ENCODE results near the gene RNF17. TPM values are rescaled to one million over a fixed set of nuclear protein-coding genes. Genes with fewer than 3 reads are reported as not detected.
"Not testable (repeated sequence)": the region's sequence is repeated elsewhere in the genome, so short reads cannot be mapped to it uniquely, and the experiment has no call there.

Gene RNF17
- total RNA-seq, 1 donor from 2014 or later: not detected

GRCh38 chr13:24742977-24743376, 21.0 kb upstream of the RNF17 start:
- no peak for ATAC-seq

DNA sequence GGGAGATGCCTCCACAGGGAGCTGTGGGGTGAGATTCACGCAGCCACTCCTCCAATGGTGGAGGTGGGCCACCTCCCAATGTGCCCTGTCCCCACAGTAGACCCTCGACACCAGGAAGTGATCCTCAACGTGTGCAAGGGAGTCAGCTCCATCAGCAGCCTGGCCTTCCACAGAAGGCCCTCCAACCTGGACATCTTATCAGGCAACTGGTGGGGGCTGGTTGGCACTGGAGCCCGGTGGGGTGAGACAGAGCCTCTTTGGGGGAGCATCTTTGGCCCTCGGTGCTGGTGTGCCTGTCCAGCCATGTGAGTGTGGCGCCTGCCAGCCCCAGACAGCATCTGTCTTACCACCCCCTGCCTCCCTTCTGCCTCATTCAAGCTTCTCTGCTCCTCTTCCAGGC, 19.7 kb upstream of the RNF17 start:
- ATAC-seq: no peak

- ATAC-seq: no peak
Measured at GRCh38 chr13:24745516-24745860, 18.5 kb upstream of the RNF17 start.

DNA sequence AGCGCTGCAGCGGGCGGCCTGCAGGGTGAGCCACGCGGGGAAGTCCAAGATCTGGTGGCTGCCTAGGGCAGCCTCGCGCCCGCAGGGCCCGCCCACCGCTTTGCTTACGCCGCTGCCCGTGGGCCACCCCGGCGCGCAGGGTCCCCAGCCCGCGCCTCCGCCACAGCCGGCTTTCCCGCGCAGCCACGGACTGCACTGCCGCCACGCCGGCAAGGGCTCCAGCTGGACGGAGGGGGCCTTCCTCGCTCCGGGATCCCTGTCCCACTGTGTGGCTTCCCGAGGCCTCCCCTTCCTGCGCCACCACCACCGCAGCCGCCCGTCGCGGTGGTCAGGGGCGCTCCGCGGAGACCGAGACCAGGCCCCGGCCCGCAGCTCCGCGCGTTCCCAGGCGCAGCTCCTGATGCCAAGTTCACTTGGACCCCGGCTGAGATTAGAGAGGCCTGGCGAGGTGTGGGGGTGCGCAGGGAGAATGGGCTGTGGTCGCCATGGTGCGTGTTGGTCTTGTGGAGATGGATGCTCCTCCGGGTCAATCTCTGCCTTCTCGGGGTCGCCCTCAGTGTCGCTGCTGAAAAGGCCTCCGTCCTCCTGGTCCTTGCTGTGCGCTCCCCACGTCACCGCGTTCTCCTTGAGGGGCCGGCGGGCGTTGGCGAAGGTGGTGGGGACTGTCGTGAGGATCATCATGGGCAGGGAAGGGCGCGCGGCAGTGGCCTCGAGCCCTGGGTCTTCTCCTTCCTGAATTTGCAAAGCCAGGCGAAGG, 17.9 kb upstream of the RNF17 start:
- ATAC-seq: no peak

- no peak for ATAC-seq
Measured at GRCh38 chr13:24746618-24747247, 17.2 kb upstream of the RNF17 start.

GRCh38 chr13:24747248-24748060, 16.5 kb upstream of the RNF17 start:
- ATAC-seq: peak; percentile 38

GRCh38 chr13:24748061-24748400, 15.9 kb upstream of the RNF17 start:
- no peak for ATAC-seq

DNA sequence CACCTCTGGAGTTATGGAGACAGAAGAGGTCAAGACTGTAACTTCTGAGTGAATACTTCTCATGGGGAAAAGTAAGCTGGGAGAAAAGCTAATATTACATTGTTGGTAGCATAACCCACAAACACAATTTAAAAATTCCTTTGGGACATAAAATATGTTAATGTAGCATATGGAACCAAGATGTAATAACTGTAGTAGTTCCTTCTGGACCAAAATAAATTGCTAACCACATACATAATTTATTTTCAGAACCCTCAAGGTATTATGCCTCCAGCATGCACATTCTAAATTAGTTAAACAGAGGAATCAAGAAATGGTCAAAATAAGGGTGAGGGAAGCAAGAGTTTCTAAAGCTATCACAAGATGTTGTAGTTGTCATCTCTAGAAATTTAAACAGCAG, 4.8 kb upstream of the RNF17 start:
- no peak for ATAC-seq

- no peak for ATAC-seq
Measured at GRCh38 chr13:24764276-24764630, 284 bp downstream of the RNF17 start.

DNA sequence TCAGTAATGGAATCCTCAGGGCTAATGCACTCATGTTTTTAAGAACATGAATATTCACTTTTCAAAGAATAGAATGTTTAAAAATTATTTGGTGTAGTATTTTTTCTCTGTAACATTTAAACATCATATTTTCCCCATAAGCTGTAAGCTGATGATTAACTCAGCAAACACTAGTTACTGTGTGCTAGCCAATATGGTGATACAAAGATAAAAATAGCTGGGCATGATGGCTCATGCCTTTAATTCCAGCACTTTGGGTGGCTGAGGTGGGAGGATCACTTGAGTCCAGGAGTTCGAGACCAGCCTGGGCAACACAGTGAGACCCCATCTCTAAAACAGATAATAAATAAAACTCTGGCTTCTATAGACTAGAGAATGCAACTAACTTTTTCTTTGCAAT, 13.2 kb downstream of the RNF17 start:
- no peak for ATAC-seq

GRCh38 chr13:24784319-24784718, 20.4 kb downstream of the RNF17 start:
- peak; percentile 48 for ATAC-seq

DNA sequence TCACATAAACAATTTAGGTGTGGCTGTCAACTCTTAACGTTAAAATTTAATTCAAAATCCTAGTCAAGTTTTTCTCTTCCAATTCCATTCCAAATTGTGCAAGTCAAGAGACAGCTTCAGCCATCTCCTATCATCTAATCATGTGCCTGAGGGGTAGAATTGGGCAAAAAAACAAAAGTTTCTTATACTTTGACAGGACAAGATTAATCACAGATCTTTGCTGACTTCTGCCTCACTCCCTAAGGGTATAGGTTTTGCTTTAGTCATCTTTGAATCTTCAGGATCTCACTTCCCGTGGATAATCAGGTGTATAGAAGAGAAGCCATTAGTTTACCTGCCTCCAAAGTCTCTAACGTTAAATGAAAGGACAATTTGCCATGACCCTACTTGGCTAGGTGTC, 24.6 kb downstream of the RNF17 start:
- no peak for ATAC-seq

DNA sequence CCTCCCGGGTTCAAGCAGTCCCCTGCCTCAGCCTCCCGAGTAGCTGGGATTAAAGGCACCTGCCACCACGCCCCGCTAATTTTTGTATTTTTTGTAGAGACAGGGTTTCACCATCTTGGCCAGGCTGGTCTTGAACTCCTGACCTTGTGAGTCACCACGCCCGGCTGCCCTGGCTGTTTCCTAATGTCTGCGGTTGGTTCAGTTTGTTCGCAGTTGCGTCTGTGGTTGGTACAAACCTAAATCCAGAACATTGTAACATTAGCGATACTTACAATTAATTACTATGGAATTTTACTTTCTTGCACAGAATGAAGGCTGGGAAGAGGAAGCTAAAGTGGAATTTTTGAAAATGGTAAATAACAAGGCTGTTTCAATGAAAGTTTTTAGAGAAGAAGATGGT, 38.1 kb downstream of the RNF17 start:
- no peak for ATAC-seq

DNA sequence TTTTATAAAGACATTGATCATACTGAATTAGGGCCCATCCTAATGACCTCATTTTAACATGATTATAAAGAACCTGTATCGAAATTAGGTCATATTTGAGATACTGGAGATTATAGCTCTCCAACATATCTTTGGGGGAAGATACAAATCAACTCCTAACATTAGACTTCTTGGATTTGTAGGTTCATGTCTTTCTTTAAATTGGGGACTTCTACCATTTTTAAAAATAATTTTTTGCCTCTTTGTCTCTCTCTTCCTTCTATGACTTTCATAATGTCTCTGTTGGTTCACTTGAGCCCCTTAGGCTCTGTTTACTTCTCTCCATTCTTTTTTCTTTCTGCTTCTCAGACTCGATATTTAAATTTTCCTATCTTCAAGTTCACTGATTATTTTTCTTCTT, 57.2 kb downstream of the RNF17 start:
- ATAC-seq: no peak

- no peak for ATAC-seq
Measured at GRCh38 chr13:24822640-24823039, 58.7 kb downstream of the RNF17 start.

- ATAC-seq: not testable (repeated sequence)
Measured at GRCh38 chr13:24823122-24823710, 59.2 kb downstream of the RNF17 start.

DNA sequence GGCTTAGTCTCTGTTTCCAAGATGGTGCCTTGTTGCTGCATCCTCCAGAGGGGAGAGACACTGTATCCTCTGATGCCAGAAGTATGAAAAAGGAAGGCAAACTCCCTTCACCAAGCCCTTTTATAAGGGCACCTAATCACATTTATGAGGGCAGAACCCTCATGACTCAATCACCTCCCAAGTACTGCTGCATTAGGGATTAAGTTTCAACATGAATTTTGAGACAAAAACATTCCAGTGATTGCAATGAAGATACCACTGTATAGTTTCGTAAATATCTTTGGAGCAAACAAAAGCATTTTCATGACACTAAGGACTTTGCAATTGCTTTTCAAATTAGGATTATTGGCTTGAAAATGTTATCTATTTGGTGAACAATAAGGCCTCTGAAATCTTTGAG, 63.8 kb downstream of the RNF17 start:
- ATAC-seq: no peak

DNA sequence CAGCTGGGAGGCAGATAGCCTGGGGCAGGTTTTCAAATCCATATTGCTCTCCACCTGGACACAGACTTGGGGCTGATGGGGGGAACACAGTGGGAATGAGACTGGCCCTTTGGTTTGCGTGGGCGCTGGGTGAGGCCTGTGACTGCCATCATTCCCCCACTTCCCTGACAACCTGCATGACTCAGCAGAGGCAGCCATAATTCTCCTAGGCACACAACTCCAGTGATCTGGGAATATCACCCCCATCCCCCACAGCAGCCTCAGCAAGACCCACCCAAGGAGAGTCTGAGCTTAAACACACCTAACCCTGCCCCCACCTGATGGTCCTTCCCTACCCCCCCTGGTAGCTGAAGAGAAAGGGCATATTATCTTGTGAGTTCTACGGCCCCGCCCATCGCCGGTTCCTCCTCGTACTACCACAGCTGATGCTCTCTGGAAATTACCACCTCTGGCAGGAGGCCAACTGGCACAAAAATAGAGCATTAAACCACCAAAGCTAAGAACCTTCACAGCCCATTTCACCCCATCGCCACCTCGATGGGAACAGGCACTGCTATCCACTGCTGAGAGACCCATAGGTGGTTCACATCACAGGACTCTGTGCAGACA, 71.0 kb downstream of the RNF17 start:
- no peak for ATAC-seq

DNA sequence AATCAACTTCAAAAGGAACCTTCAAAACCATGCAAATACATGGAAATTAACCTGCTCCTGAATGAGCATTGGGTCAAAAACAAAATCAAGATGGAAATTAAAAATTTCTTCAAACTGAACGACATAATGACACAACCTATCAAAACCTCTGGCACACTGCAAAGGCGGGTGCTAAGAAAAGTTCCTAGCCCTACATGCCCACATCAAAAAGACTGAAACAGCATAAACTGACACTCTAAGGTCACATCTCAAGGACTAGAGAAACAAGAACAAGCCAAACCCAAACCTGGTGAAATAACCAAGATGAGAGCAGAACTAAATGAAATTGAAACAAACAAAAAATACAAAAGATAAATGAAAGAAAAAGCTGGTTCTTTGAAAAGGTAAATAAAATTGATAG, 73.6 kb downstream of the RNF17 start:
- ATAC-seq: not testable (repeated sequence)

- ATAC-seq: peak; percentile 86
Measured at GRCh38 chr13:24842549-24843274, 78.7 kb downstream of the RNF17 start.

GRCh38 chr13:24851546-24851945, 87.6 kb downstream of the RNF17 start:
- peak; percentile 82 for ATAC-seq

GRCh38 chr13:24854311-24854710, 90.3 kb downstream of the RNF17 start:
- no peak for ATAC-seq

Measured in esophagus mucosa (tissue), 1 donor.